ENCODE data around the gene SYNGR4. TPM values are rescaled to one million over a fixed set of nuclear protein-coding genes. Genes with fewer than 3 reads are reported as not detected.

Gene SYNGR4
- total RNA-seq, 4 donors from 2014 or later: not detected

DNA sequence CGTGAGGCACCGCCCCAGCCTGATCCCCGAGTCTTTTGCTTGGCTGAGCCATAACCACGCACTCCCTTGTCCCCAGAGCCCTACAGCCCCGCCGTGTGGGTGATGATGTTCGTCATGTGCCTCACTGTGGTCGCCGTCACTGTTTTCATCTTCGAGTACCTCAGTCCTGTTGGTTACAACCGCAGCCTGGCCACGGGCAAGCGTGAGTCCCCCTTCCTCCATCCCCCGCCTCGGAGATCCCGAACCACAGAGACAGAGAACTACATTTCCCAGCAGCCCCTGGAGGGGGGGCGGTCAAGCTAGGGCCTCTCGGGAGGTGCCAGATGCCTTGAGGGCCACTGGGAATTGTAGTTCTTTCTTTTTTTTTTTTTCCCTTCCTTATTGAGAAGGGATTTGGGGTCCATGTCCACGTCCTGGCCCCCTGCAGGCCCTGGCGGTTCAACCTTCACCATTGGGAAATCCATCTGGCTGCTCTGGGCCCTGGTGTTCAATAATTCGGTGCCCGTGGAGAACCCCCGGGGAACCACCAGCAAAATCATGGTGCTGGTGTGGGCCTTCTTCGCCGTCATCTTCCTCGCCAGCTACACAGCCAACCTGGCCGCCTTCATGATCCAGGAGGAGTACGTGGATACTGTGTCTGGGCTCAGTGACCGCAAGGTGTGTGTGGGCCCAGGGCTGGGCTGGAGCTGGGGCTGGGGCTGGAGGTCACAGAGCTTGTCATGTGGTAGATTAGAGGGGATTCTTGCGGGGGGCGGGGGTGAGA, 55.2 kb downstream of the SYNGR4 start:
- Histone ChIP-seq H3K4me3 (no peak overlapping the region), H3K27me3 (no peaks in the 10 kb centered on the region), H3K36me3 (no peaks in the 10 kb centered on the region), H3K9me3 (no peaks in the 10 kb centered on the region), H3K4me1 (no peaks in the 10 kb centered on the region), H3K27ac (no peak overlapping the region)
- no peak for TF ChIP-seq POLR2A (IDR thresholded peaks at IDR 0.05)
- TF ChIP-seq, protein P1, sequence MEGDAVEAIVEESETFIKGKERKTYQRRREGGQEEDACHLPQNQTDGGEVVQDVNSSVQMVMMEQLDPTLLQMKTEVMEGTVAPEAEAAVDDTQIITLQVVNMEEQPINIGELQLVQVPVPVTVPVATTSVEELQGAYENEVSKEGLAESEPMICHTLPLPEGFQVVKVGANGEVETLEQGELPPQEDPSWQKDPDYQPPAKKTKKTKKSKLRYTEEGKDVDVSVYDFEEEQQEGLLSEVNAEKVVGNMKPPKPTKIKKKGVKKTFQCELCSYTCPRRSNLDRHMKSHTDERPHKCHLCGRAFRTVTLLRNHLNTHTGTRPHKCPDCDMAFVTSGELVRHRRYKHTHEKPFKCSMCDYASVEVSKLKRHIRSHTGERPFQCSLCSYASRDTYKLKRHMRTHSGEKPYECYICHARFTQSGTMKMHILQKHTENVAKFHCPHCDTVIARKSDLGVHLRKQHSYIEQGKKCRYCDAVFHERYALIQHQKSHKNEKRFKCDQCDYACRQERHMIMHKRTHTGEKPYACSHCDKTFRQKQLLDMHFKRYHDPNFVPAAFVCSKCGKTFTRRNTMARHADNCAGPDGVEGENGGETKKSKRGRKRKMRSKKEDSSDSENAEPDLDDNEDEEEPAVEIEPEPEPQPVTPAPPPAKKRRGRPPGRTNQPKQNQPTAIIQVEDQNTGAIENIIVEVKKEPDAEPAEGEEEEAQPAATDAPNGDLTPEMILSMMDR (IDR thresholded peaks at IDR 0.05): no peak
- intact Hi-C loops (cut with DNase I; ENCODE audit: low total_unique reads): no loop called here
- peak in 1 of 2 donors; percentile 28 for DNase-seq

DNA sequence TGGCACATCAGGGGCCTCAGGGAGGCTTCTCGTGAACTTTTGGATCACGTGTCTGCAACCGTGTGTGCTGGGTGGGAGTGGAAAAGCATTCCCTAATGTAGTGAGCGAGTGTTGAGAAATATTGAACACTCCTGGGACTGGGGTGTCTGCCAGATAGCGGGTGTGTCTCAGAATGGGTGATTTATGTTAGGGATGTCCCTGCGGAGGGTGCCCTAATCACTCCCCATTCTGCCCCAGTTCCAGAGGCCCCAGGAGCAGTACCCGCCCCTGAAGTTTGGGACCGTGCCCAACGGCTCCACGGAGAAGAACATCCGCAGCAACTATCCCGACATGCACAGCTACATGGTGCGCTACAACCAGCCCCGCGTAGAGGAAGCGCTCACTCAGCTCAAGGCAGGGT, 57.4 kb downstream of the SYNGR4 start:
- intact Hi-C loops (cut with DNase I; ENCODE audit: low total_unique reads): no loop called here
- no peak overlapping the region for H3K4me3 ChIP-seq
- no peaks in the 10 kb centered on the region for H3K36me3 ChIP-seq
- no peak overlapping the region for H3K27ac ChIP-seq
- DNase-seq: peak in 1 of 2 donors; percentile 70
- H3K27me3 ChIP-seq: no peaks in the 10 kb centered on the region
- TF ChIP-seq, protein P1 (IDR thresholded peaks at IDR 0.05): no peak
- no peak for TF ChIP-seq POLR2A (IDR thresholded peaks at IDR 0.05)
- H3K4me1 ChIP-seq: no peaks in the 10 kb centered on the region
- H3K9me3 ChIP-seq: no peaks in the 10 kb centered on the region

DNA sequence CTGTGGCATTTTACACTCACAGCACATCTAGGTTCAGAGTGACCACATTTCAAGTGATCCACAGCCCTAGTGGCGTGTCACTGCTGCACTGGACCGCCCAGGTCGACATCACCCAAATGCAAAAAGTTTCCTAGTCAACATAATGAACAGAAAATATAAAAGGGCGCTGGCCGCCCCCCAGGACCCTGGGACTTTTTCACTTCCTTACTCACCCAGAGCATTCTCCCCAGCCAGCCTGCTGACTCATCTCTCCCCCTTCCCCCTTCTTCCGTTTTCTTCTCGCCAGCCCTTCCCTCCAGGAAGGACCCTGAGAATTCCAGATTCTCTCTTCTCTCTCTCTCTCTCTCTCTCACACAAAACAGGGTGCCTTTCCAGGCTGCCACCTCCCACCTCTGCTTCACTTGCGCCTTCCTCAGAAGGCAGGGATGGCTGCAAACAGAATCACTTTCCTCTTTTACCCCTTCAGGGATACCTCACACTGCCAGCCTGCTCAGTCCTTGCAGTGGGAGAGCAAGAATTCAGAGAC, 60.6 kb downstream of the SYNGR4 start:
- no peaks in the 10 kb centered on the region for H3K27me3 ChIP-seq
- no peak for DNase-seq
- H3K27ac ChIP-seq: no peak overlapping the region
- no peak overlapping the region for H3K4me3 ChIP-seq
- intact Hi-C loops (cut with DNase I; ENCODE audit: low total_unique reads): no loop called here
- H3K4me1 ChIP-seq: no peaks in the 10 kb centered on the region
- TF ChIP-seq, protein P1 (IDR thresholded peaks at IDR 0.05): no peak
- no peak for TF ChIP-seq POLR2A (IDR thresholded peaks at IDR 0.05)
- H3K36me3 ChIP-seq: no peaks in the 10 kb centered on the region
- H3K9me3 ChIP-seq: no peaks in the 10 kb centered on the region

Other genes with a start within 250 kb of the SYNGR4 start
- gene LIG1, start 194.0 kb upstream of the SYNGR4 start, total RNA-seq: 10 to 100 TPM in 3 of 4 donors, 1 to 10 TPM in 1; 5.9 to 96.1 (median 28.1) TPM
- 10 to 100 TPM in 1 of 4 donors, 1 to 10 TPM in 2, under 1 TPM in 1; 0.59 to 13.2 (median 4.2) TPM for gene ZSWIM9, start 193.7 kb upstream of the SYNGR4 start, total RNA-seq
- gene CARD8, start 108.5 kb upstream of the SYNGR4 start, total RNA-seq: 10 to 100 TPM; 18.8 to 80.2 (median 53.0) TPM
- gene ZNF114, start 94.3 kb upstream of the SYNGR4 start, total RNA-seq: 10 to 100 TPM in 1 of 4 donors, 1 to 10 TPM in 1, under 1 TPM in 1, not detected in 1; under 0.01 to 15.3 (median 2.0) TPM
- 100 to 1,000 TPM in 1 of 4 donors, 10 to 100 TPM in 3; 23.8 to 147 (median 45.2) TPM for gene EMP3, start 38.8 kb upstream of the SYNGR4 start, total RNA-seq
- gene TMEM143, start 427 bp upstream of the SYNGR4 start, total RNA-seq: 1 to 10 TPM in 3 of 4 donors, under 1 TPM in 1; 0.88 to 6.7 (median 5.8) TPM
- gene KDELR1, start 27.2 kb downstream of the SYNGR4 start, total RNA-seq: 100 to 1,000 TPM in 2 of 4 donors, 10 to 100 TPM in 2; 58.5 to 137 (median 89.3) TPM
- gene GRIN2D, start 29.3 kb downstream of the SYNGR4 start, total RNA-seq: 1 to 10 TPM in 1 of 4 donors, under 1 TPM in 2, not detected in 1; under 0.01 to 2.4 (median 0.21) TPM
- gene GRWD1, start 81.6 kb downstream of the SYNGR4 start, total RNA-seq: 10 to 100 TPM in 2 of 4 donors, 1 to 10 TPM in 2; 7.7 to 33.8 (median 21.3) TPM
- gene KCNJ14, start 91.2 kb downstream of the SYNGR4 start, total RNA-seq: 1 to 10 TPM in 2 of 4 donors, under 1 TPM in 1, not detected in 1; 0.29 to 2.2 (median 1.2) TPM
- gene CYTH2, start 105.0 kb downstream of the SYNGR4 start, total RNA-seq: 10 to 100 TPM in 3 of 4 donors, 1 to 10 TPM in 1; 7.2 to 70.3 (median 36.5) TPM
- under 1 TPM in 2 of 4 donors, not detected in 2; 0.28 to 0.52 TPM for gene LMTK3, start 147.5 kb downstream of the SYNGR4 start, total RNA-seq
- under 1 TPM in 1 of 4 donors, not detected in 3; 0.41 TPM for gene SULT2B1, start 187.8 kb downstream of the SYNGR4 start, total RNA-seq
- gene SPACA4, start 242.4 kb downstream of the SYNGR4 start, total RNA-seq: not detected

Measured in uterus (tissue), 4 donors.